NCI-H2196 (cell line): ENCODE data around the gene DYNC2H1.
"Not testable (repeated sequence)": the region's sequence is repeated elsewhere in the genome, so short reads cannot be mapped to it uniquely, and the experiment has no call there.

ENCODE experiments used
- DNase-seq: peaks from one replicate; lab custom pipeline; 2025; ENCODE audit not compliant: unreplicated experiment; lab: John Stamatoyannopoulos, UW

The DYNC2H1 gene

GRCh38 chr11:103141986-103142385 lies 32.8 kb downstream of the DYNC2H1 start:
- not testable (repeated sequence) for DNase-seq

DNA sequence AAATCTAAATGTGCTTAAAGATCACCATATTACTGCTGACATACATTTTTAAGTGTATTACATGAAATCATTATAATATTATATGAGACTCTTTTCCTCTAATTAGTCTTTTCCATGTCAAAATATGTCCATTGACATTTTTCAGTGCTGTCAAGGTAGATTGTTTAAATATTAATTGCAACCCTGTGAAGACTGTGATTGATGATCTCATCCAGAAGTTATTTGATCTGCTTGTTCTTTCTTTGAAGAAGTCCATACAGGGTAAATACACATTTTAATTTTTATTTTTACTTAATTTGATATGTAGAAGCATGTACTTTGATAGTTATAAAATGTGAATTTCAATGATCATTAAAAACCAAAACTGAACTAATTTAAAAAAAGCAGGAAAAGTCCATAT lies 38.4 kb downstream of the DYNC2H1 start:
- DNase-seq = no peak

DNA sequence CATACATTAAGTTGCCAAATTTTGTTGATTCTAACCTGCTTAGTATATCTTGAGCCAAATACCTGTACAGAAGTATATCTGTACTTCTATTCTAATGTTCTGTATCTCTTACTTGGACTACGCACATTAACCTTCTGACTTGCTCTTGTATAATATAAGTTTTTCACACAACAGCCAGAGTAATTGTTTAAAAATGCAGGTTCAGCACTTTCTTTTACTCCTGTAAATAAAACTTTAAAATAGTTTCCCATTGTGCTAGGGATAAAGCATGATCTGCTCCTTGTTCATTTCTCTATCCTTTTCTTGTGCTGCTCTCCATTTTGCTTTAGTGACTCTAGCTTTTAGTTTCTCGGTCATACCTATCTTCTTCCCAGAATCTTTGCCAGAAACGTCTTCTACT lies 48.3 kb downstream of the DYNC2H1 start:
- DNase-seq = no peak

DNA sequence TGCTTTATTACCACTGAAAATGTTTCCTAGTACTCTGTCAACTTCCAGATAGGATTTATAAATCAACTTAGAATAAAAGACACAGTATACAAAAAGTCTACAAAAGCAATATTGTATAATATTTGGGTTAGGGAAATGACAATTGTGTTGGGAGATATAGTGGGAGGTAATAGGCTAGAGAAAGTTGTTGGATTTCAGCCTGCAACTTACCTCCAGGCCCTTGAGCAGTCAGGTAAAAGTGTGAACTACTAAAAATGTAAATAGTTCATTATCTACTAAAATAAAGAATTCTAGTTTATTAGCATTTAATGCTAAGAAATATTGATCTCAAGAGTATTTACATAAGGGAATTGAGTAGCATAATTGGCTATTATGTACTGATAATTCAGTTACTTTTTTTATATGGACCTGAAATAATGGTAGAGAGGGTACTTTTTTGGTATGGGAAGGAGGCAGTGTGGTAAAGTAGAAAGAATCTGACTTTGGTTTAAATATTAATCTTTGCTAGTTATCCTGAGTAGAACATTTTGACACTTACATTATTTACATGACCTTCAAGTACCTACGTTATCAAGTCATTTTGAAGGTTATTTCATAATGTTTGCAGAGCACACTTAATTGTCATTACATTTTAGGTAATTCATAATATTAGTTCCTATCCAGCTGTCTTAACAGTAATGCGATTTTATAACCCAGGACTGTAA lies 55.0 kb downstream of the DYNC2H1 start:
- no peak for DNase-seq

DNA sequence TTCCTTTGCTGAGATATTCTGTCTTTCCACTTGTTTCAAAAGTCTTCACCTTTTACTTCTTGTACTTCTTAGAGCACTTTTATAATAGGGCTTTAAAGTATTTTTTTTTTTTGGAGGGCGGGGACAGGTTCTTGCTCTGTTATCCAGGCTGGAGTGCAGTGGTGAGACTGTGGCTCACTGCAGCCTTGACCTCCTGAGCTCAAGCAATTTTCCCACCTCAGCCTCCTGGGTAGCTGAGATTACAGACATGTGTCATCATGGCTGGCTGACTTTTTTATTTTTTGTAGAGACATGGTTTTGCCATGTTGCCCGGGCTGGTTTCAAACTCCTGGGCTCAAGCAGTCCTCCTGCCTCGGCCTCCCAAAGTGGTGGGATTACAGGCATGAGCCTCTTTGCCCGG lies 57.9 kb downstream of the DYNC2H1 start:
- no peak for DNase-seq

DNA sequence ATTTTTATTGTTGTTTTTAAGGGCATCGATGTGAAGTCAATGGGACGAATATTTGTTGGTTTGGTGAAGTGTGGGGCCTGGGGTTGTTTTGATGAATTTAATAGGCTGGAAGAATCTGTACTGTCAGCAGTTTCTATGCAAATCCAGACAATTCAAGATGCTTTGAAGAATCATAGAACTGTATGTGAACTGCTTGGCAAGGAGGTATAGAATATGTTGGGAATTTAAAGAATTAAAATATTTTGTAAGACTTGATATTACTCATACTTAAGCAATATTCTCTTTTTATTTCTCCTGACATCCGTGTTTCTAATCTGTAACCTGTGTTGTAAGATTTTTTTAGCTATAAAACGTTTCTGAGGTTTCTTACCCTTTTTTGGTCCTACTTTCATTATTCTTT lies 61.6 kb downstream of the DYNC2H1 start:
- DNase-seq = no peak

- no peak for DNase-seq
These were observed 66.4 kb downstream of the DYNC2H1 start for GRCh38 chr11:103175461-103176129.

DNA sequence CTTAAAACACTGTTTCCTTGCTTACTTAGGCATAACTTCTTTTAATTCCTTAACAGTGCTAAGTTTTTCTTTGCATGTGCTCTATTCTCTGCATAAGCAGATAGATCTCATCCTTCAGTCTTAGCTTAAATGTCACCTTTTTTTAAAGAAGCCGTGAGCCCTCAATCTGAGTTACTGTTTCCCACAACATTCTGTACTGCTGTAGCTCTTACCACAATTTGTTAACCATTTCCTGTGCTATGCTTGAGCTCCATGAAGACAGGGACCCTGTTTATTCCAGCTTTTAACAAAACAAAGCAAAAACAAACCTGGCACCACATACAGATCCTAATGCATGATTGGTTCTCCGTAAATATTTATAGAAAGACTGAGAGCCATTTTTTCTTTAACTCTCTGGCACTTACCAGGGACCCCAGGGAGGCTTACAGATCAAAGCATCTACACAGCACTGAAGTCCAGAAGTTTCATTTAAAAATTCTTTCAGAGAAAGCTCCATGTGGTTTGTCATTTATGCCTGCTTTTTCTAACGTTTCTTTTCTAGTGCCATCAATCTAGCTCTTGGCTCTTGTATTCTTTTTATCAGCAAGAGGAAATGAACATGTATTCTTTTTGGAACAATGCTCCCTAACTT lies 74.9 kb downstream of the DYNC2H1 start:
- no peak for DNase-seq

- DNase-seq = peak; percentile 4
These were observed 92.9 kb downstream of the DYNC2H1 start for GRCh38 chr11:103202048-103202651.

DNA sequence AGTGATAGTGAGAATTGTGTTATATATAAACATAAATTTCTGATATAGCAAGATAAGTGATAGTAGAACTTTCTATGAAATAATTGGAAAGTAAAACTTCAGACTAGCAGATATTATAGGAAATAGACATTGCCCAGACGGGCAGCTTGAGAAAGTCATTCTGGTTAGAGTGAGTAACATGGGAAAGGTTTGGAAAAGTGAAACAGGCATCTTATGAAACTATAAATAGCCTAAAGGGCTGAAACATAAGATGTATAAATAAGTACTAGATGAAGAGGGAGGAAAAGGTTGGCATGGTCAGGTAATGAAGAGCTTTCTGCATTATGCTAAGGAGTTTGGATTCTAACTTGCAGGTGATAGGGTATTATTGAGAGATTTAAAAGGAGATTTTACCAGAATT lies 101.3 kb downstream of the DYNC2H1 start:
- no peak for DNase-seq

DNA sequence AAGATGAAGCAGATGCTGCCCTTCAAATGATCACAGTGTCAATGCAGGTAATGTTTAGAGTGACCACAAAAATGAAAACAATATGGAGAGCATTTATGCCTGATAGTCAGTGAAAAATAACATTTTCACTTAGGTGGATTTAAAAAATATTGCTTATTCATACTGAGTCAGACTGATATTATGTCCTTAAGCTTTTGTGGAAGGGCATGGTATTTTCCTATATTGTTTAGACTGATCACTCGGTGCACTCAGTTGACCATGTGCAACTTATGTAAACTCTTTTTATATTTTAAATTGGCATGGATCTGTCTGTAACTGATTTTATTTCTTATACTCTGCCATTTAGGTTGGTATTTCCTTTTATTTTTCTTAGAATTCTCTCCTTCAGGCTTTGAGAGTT lies 106.6 kb downstream of the DYNC2H1 start:
- no peak for DNase-seq

DNA sequence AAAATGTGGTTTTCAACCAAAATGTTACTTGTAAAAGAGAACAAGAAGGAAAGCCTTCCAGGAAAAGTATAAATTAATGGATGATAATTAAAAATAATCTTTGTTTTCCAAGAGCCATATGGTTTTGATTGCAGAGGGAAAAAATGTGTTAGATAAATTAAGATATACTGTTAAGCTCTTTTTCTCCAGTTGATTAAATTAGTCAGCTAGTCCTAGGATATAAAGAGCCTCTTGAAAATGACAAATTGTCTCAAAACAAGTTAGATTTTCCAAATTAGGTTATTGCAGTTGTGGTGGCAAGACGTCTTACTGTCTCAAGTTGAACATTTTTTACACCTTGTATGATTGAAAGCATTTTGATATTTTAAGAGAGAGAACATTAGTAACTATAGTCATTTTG lies 110.9 kb downstream of the DYNC2H1 start:
- DNase-seq = no peak

GRCh38 chr11:103222806-103223205 lies 113.6 kb downstream of the DYNC2H1 start:
- DNase-seq = no peak

GRCh38 chr11:103228807-103229206 lies 119.6 kb downstream of the DYNC2H1 start:
- DNase-seq = no peak

DNA sequence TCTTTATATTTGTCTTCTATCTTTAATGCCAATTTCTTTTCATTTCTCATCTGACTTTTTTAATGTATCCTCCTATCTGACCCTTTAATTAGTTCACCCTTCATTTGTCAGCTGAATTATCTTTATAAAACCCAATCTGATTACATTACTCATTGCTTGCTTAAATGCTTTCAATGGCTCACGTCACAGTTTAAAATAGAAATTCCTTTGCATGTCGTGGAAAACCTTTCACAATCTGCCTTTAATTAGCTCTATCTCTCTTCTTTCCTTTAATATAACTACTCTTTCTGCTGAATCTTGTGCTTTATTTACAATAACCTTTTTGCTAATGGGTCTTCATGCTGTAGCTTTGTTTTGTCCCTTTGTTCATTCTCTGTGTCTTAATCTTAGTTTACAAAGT lies 125.7 kb downstream of the DYNC2H1 start:
- DNase-seq = no peak

DNA sequence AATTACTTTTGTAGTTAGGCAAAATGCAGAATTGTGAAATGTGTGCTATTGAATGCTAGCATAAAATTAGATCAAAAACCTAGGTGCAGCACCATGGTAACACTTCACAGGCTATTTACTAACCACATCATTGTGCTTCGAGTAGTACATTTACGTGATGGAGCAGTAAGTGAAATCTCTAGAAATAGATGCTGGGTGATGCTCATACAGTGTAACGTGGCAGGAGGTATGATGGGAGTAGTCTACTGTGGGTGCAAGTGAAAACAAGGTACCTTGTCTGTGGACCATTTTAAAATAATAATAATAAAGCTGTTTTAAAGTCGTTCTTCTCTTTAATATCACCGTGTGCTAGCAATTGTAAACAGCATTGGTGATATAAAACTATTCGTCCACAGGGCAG lies 132.3 kb downstream of the DYNC2H1 start:
- no peak for DNase-seq

DNA sequence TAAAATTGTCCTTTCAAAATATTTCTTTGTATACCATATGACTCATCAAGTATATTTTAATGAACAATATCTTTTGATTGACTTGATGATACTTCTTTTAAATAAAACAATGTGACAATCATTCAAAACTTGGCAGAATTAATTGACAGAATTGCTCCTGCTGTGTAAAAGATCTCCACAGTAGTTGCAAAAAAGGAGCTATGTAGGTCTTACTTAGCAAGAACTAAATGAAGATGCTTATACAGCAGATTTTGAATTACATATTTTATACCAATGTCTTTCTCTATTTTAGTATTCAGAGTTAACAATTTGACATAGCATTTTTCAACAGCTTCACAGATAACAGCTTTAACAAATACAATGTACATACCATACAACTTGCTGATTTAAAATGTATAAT lies 144.9 kb downstream of the DYNC2H1 start:
- DNase-seq = no peak

GRCh38 chr11:103257360-103257759 lies 148.1 kb downstream of the DYNC2H1 start:
- no peak for DNase-seq

DNA sequence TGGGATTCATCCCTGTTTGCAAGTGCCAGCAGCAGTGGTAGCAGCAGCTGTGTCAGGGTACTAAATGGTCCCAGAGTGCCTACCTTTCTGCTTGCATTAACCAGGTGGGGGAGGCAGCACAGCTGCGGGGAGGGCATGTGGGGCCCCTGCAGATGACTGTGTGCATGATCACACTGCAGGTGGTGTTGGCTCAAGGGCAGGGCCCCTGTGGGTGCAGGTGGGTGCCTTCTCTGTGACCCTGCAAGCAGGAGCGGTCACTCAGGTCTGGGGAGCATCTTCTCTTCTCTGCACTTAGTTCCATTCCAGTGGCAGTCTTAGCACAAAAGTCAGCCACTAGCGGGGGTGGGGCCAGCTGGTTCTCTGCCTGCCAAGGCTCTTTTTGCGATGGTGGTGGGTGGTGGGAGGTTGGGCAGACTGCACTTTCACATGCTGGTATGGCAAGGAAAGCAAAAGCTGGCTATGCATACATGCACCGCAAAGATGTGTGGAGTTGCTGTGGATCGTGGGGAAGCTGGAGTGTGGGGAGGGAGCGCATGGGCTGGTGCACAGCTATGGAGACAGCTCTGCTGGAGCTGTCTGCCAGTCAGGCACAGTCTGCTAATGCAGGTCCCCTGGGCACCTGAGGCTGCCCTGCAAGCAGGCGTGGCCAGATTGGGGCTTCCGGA lies 157.1 kb downstream of the DYNC2H1 start:
- no peak for DNase-seq

GRCh38 chr11:103272876-103273275 lies 163.7 kb downstream of the DYNC2H1 start:
- DNase-seq = no peak

DNA sequence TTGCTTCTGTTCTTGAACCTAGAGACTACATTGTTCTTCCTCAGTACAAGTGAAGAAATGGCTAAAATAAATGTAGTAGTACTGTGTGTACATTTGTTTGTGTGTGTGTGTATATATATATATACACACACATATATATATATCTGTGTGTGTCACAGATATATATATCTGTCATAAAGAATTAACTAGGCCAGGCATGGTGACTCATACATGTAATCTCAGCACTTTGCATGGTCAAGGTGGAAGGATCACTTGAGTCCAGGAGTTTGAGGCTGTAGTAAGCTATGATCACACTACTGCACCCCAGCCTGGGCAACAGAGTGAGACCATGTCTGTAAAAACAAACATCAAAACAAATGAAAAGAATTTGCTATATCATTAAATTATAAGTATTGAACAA lies 164.8 kb downstream of the DYNC2H1 start:
- no peak for DNase-seq
